ENCODE data around the gene ROBO3.

DNA sequence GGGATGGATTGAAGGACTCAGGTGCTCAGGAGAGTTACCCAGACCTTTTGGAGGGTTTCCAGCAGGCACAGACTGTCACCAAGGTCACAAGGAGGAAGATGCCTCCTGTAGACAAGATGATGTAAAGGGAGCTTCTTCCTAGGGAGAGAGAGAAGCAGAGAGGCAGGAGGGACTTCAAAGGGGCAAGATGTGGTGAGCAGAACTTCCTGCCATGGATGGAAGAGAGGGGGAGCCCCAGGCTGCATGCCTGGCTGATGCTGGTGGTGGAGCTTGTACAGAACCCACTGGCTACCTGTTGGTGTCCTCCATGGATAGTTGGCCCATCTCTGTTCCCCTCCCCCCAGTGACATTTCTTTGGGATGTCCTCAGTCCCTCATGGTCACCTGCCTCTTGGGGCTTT is 58.1 kb downstream of the ROBO3 start:
- TF ChIP-seq, protein P1, sequence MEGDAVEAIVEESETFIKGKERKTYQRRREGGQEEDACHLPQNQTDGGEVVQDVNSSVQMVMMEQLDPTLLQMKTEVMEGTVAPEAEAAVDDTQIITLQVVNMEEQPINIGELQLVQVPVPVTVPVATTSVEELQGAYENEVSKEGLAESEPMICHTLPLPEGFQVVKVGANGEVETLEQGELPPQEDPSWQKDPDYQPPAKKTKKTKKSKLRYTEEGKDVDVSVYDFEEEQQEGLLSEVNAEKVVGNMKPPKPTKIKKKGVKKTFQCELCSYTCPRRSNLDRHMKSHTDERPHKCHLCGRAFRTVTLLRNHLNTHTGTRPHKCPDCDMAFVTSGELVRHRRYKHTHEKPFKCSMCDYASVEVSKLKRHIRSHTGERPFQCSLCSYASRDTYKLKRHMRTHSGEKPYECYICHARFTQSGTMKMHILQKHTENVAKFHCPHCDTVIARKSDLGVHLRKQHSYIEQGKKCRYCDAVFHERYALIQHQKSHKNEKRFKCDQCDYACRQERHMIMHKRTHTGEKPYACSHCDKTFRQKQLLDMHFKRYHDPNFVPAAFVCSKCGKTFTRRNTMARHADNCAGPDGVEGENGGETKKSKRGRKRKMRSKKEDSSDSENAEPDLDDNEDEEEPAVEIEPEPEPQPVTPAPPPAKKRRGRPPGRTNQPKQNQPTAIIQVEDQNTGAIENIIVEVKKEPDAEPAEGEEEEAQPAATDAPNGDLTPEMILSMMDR (IDR thresholded peaks at IDR 0.05), result no peak
- no peak for TF ChIP-seq POLR2A (IDR thresholded peaks at IDR 0.05)

Measured in lower leg skin (tissue), 3 donors.